Uterus (tissue), 4 donors: ENCODE results near the gene CISH. TPM values are rescaled to one million over a fixed set of nuclear protein-coding genes. Genes with fewer than 3 reads are reported as not detected.

Experiments
- DNase-seq, 2 donors: peaks; one replicate each; pipeline ENCODE4 v3.0.0-alpha.2; 2019 to 2020
- H3K27ac ChIP-seq, 2 donors: fragments of 200-600 bp; sonication (generic); 1 replicate in 1 of 2; 2 replicates in 1 of 2; pipeline ENCODE4 v1.5.1; 2016 to 2018
- H3K27me3 ChIP-seq, 2 donors: fragments of 200-600 bp; sonication (generic); one replicate each; pipeline ENCODE4 v1.5.1; 2018 to 2019; ENCODE audit warnings: control low read depth in 1 of 2
- H3K36me3 ChIP-seq, 2 donors: fragments of 200-600 bp; sonication (generic); one replicate each; pipeline ENCODE4 v1.5.1; 2019; ENCODE audit warnings: control low read depth in 1 of 2
- H3K4me1 ChIP-seq, 2 donors: fragments of 200-600 bp; sonication (generic); one replicate each; pipeline ENCODE4 v1.5.1; 2018 to 2019; ENCODE audit warnings: control low read depth in 1 of 2
- H3K4me3 ChIP-seq, 2 donors: fragments of 200-600 bp; sonication (generic); 1 replicate in 1 of 2; 2 replicates in 1 of 2; pipeline ENCODE4 v1.5.1; 2018 to 2019; ENCODE audit warnings: mild to moderate bottlenecking in 1 of 2
- H3K9me3 ChIP-seq, 2 donors: fragments of 200-600 bp; sonication (generic); one replicate each; pipeline ENCODE4 v1.5.1; 2019; ENCODE audit warnings: control low read depth in 1 of 2
- POLR2A ChIP-seq, 2 donors: fragments of 450-650 bp; IDR thresholded peaks; one replicate each; pipeline ENCODE4 v1.6.1; 2016; ENCODE audit warnings: antibody characterized with exemption in 2 of 2, mild to moderate bottlenecking in 1 of 2, moderate library complexity in 1 of 2
- intact Hi-C: fragments of 100-400 bp; cut with DNase I; formaldehyde crosslinking; loops from one replicate; pipeline ENCODE4 v1.15.1; 2023; ENCODE audit warnings: low total_unique reads
- total RNA-seq, 4 donors: library from RNA; depleted of rRNA in 3 of 4; stranded (reverse); fragments of >200 nt in 3 of 4; gene quantifications; one replicate each; pipeline versions ENCODE4 v1.1.0 to v1.2.4, GENCODE V29; 2014 to 2023
- TF ChIP-seq, protein P1 (sequence below), 4 experiments: fragments of 200-600 bp in 2 of 4; fragments of 450-650 bp in 2 of 4; sonication (generic) in 2 of 4; IDR thresholded peaks; one replicate each; pipeline ENCODE4 v1.5.1; 2016 to 2019; ENCODE audit warnings: antibody characterized with exemption in 4 of 4, mild to moderate bottlenecking in 2 of 4, moderate library complexity in 1 of 4
- donor health status: DM: yes; HTN: yes; CAD: no.

Gene CISH, protein sequence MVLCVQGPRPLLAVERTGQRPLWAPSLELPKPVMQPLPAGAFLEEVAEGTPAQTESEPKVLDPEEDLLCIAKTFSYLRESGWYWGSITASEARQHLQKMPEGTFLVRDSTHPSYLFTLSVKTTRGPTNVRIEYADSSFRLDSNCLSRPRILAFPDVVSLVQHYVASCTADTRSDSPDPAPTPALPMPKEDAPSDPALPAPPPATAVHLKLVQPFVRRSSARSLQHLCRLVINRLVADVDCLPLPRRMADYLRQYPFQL
- 10 to 100 TPM in 1 of 4 donors, 1 to 10 TPM in 2, not detected in 1; 2.1 to 12.3 (median 5.6) TPM for total RNA-seq

DNA sequence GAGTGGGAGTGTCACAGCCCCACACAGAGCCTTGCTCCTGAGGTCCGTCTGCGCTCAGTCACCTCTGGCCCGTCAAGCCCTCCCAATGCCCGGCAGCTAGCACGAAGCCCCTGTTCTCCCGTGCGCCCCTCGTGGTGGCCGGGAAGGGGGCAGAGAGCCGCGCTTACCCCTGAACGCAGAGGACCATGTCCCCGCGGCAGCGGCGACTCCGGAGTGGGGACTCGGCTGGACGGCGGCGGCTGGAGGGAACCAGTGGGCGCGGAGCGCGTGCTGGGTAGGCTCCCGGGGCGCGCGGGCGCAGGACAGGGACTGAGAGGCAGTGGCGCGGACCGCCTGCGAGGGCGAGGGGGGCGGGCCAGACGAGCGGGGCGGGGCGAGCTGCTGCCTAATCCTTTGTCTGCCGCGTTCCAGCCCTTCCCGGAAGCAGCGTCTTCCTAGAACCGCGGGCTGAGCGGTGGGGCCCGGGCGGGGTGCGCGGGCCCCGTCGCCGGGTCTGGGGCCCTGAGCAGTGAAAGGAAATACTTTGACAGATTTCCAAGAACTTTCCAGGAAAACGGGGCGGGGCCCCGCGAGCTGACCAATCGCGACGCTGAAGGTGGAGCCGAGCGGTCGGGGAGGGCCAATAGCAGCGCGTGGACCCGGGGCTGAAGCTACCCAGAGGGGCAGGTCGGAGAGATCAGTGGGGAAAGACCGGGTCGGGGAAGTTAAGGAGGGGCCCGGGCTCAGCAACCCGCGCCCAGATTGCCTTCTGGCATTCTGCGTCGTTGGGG lies at the start of gene CISH:
Gene CISH (minus strand): TSS at position 311 of the 770 bp plus-strand sequence. CDS start 124 bp downstream, at position 187.
- Histone ChIP-seq H3K27me3 (no peaks in the 10 kb centered on the region), H3K36me3 (no peaks in the 10 kb centered on the region), H3K4me3 (peak within 1 kb of the TSS; percentile 68 to 71), H3K4me1 (peaks cover 0 to 14% of the 10 kb centered on the region in 2 donors), H3K9me3 (no peaks in the 10 kb centered on the region), H3K27ac (peak within 1 kb of the TSS; percentile 67 to 85)
- intact Hi-C loops: no loop called here
- DNase-seq: peak; percentile 93 to 97
- TF ChIP-seq POLR2A (IDR thresholded peaks at IDR 0.05): peak; percentile 58 to 83
- TF ChIP-seq, protein P1, sequence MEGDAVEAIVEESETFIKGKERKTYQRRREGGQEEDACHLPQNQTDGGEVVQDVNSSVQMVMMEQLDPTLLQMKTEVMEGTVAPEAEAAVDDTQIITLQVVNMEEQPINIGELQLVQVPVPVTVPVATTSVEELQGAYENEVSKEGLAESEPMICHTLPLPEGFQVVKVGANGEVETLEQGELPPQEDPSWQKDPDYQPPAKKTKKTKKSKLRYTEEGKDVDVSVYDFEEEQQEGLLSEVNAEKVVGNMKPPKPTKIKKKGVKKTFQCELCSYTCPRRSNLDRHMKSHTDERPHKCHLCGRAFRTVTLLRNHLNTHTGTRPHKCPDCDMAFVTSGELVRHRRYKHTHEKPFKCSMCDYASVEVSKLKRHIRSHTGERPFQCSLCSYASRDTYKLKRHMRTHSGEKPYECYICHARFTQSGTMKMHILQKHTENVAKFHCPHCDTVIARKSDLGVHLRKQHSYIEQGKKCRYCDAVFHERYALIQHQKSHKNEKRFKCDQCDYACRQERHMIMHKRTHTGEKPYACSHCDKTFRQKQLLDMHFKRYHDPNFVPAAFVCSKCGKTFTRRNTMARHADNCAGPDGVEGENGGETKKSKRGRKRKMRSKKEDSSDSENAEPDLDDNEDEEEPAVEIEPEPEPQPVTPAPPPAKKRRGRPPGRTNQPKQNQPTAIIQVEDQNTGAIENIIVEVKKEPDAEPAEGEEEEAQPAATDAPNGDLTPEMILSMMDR (IDR thresholded peaks at IDR 0.05): peak in 3 of 4 experiments; percentile 8 to 54 (median 35)

DNA sequence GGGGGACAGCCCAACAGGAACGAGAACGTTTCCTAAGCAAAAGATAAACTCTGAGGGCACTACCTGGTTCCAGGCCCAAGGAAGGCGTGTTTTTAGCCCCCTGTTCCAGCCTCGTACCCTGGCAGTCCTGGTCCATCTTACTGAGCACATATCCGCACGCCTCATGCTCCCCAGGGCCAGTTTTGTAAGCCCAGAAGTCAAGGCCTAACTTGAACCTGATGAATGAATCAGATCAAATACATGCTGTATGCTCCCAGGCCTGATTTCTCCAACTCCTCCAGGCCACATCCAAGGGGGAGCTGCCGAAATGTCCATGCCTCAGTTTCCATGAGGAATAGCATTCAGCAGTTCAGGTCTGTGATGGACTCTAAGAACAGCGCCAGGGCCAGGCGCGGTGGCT lies 48.8 kb upstream of the CISH start:
- intact Hi-C loops: no loop called here
- TF ChIP-seq, protein P1 (IDR thresholded peaks at IDR 0.05): no peak
- TF ChIP-seq POLR2A (IDR thresholded peaks at IDR 0.05): no peak
- no peaks in the 10 kb centered on the region for H3K4me1 ChIP-seq
- H3K4me3 ChIP-seq: no peak overlapping the region
- peak in 1 of 2 donors; percentile 3 for DNase-seq
- no peak overlapping the region for H3K27ac ChIP-seq
- H3K36me3 ChIP-seq: no peaks in the 10 kb centered on the region
- no peaks in the 10 kb centered on the region for H3K9me3 ChIP-seq
- no peaks in the 10 kb centered on the region for H3K27me3 ChIP-seq

DNA sequence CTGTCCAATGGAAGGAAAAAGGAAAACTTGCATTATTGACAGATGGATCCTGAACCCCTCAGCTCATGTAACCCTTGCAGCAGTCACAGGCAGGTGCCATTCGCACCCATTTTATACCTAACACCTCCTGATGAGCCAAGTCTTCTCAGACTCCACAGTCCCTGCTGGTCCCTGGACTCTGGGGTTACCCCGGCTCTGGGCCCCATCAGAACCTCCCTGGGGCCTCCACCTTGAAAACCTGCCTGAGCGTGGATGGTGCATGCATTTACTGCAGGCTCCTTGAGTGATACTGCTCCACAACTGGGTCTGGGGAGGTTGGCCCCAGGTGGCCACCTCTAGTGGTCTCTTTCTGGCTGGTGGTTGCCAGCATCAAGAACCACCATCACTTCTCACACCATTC lies 47.3 kb upstream of the CISH start:
- Histone ChIP-seq H3K9me3 (no peaks in the 10 kb centered on the region), H3K27me3 (no peaks in the 10 kb centered on the region), H3K27ac (no peak overlapping the region), H3K4me3 (no peak overlapping the region), H3K36me3 (no peaks in the 10 kb centered on the region), H3K4me1 (no peaks in the 10 kb centered on the region)
- intact Hi-C loops: no loop called here
- DNase-seq: no peak
- TF ChIP-seq POLR2A (IDR thresholded peaks at IDR 0.05): no peak
- TF ChIP-seq, protein P1 (IDR thresholded peaks at IDR 0.05): no peak

DNA sequence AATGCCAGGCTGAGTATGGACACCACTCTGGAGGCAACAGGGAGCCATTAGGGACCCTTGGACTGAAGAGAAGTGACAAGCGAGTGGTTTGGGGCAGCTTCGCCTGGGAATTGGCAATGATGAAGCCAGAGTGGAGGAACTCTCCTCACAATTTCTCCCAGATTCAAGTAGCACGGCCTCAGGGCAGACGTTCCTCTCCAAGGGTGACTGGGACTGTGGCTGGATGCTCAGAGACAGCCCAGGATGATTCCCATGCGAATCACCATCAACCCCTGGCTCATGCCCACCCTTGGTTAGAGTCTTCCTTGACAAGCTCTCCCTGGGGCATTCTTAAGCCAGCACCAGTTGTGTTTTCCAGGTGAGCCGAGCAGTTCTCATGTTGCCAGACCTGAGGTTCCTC lies 46.8 kb upstream of the CISH start:
- DNase-seq: no peak
- intact Hi-C loops: no loop called here
- TF ChIP-seq, protein P1 (IDR thresholded peaks at IDR 0.05): no peak
- TF ChIP-seq POLR2A (IDR thresholded peaks at IDR 0.05): no peak
- Histone ChIP-seq H3K4me3 (no peak overlapping the region), H3K9me3 (no peaks in the 10 kb centered on the region), H3K27ac (no peak overlapping the region), H3K4me1 (no peaks in the 10 kb centered on the region), H3K36me3 (no peaks in the 10 kb centered on the region), H3K27me3 (no peaks in the 10 kb centered on the region)

DNA sequence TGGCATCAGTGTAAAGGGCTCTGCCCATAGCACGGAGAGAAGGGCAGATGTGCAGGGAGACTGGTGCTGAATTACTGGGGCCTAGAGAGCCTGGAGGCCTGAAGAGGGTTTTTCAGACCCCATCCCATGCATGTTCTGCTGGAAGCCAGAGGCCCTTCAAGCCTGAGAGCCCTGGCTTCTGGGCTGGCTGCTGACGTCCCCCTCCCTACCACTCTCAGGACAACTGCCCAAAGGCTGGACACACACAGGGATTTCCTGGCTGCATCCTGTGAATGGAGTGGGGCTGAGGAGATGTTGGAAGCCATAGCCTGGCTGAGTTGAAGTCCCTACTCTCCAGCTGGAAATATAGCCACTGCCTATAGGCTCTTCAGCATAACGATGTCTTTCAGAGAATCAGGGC lies 46.2 kb upstream of the CISH start:
- Histone ChIP-seq H3K27me3 (no peaks in the 10 kb centered on the region), H3K27ac (no peak overlapping the region), H3K9me3 (no peaks in the 10 kb centered on the region), H3K36me3 (no peaks in the 10 kb centered on the region), H3K4me3 (no peak overlapping the region), H3K4me1 (no peaks in the 10 kb centered on the region)
- no peak for TF ChIP-seq POLR2A (IDR thresholded peaks at IDR 0.05)
- TF ChIP-seq, protein P1 (IDR thresholded peaks at IDR 0.05): no peak
- intact Hi-C loops: no loop called here
- DNase-seq: no peak
